GM12872 (cell line): ENCODE measurements around the gene PSTPIP1.

Source experiments
- CTCF ChIP-seq: IDR thresholded peaks from 3 replicates; pipeline ENCODE4 v1.5.1; 2011; ENCODE audit warnings: low read depth, mild to moderate bottlenecking, low read length, moderate library complexity; ENCODE audit not compliant: insufficient read depth

PSTPIP1 gene

GRCh38 chr15:77018796-77019505 lies 24.0 kb downstream of the PSTPIP1 start:
- no peak for TF ChIP-seq CTCF

- no peak for TF ChIP-seq CTCF
Measured at GRCh38 chr15:77019521-77020331, 24.8 kb downstream of the PSTPIP1 start.

GRCh38 chr15:77020348-77021087 lies 25.6 kb downstream of the PSTPIP1 start:
- no peak for TF ChIP-seq CTCF

- no peak for TF ChIP-seq CTCF
Measured at GRCh38 chr15:77021088-77021481, 26.2 kb downstream of the PSTPIP1 start.

- no peak for TF ChIP-seq CTCF
Measured at GRCh38 chr15:77021803-77022381, 27.0 kb downstream of the PSTPIP1 start.

- no peak for TF ChIP-seq CTCF
Measured at GRCh38 chr15:77022646-77023575, 28.0 kb downstream of the PSTPIP1 start.
